ENCODE results near the gene DNMT3L.

GRCh38 chr21:44199448-44199847 lies 62.2 kb downstream of the DNMT3L start:
- TF ChIP-seq, protein P1, sequence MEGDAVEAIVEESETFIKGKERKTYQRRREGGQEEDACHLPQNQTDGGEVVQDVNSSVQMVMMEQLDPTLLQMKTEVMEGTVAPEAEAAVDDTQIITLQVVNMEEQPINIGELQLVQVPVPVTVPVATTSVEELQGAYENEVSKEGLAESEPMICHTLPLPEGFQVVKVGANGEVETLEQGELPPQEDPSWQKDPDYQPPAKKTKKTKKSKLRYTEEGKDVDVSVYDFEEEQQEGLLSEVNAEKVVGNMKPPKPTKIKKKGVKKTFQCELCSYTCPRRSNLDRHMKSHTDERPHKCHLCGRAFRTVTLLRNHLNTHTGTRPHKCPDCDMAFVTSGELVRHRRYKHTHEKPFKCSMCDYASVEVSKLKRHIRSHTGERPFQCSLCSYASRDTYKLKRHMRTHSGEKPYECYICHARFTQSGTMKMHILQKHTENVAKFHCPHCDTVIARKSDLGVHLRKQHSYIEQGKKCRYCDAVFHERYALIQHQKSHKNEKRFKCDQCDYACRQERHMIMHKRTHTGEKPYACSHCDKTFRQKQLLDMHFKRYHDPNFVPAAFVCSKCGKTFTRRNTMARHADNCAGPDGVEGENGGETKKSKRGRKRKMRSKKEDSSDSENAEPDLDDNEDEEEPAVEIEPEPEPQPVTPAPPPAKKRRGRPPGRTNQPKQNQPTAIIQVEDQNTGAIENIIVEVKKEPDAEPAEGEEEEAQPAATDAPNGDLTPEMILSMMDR (IDR thresholded peaks at IDR 0.05; ENCODE audit: low read depth, low read length, poor library complexity, severe bottlenecking) = no peak
- no peak for TF ChIP-seq EZH2phosphoT487 (IDR thresholded peaks at IDR 0.05; ENCODE audit: borderline replicate concordance, low read length)
